ENCODE measurements around the gene NPC2.

Gene NPC2

DNA sequence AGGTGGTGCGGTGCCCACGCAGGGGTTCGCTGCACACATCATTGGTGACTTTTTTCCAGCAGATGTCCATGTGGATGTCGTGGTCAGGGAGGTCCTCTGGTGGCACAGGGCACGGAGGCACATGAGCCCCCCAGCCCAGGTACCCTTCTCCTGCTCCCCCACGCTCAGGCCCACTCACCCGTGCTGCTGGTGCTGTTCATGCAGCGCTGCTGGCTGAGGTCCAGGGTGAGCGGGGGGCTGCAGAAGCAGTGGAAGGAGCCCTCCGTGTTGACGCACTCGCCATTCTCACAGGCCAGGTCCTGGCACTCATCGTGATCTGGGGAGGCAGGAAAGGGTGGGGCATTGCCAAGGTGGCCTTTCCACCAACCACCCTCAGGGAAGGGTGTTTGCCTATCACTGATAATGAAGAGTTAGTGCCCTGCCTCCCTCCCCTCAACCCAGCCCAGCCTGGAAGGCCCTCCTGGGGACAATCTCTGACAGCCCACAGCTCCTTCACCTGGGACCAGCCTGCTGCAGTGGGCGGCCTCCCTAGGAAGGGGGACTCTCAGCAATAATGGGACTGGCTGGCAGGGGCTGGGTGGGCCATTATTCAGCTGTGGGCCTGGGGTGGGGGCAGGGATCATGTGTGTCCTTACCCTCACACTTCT is 10.3 kb upstream of the NPC2 start:
- DNase-seq (ENCODE audit: low read depth), result no peak

DNA sequence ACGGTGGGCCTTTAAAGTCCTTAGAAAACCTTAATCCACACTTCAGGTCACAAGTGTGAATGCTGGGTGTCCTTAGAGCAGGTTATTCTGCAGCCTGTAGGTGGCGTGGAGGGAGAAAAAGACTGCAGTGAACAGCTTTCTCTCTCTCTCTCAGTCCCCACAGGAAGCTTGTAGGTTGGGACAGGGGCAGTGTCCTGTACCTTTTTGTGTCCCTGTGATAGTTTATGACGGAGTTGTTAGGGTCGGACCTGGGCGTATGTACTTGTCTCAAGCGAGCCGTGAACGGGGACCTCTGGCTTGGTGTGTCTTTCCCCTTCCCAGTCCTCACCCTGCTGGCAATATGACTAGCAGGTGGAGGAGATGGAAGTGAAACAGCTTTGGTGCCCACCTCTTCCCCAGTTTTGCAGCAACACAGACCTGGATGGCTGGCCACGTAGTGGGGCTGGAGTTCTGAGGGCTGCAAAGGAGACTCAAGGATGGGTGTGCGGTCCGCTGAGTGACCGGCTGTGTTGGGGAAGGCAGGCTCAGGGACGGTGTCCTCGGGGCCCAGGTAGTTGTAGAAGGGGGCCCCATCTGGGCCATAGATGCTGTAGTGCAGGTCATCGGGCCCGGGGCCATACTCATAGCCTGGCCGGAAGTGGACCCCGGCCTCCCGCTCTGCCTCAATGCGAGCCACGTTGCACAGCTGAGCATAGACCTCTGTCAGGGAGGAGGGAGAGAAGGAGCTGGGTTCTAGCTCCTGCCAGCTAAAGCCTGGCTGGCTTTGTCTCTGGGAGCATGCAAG is 9.3 kb upstream of the NPC2 start:
- no peak for DNase-seq (ENCODE audit: low read depth)

- no peak for DNase-seq (ENCODE audit: low read depth)
These were observed 8.6 kb upstream of the NPC2 start for GRCh38 chr14:74501691-74502090.

DNA sequence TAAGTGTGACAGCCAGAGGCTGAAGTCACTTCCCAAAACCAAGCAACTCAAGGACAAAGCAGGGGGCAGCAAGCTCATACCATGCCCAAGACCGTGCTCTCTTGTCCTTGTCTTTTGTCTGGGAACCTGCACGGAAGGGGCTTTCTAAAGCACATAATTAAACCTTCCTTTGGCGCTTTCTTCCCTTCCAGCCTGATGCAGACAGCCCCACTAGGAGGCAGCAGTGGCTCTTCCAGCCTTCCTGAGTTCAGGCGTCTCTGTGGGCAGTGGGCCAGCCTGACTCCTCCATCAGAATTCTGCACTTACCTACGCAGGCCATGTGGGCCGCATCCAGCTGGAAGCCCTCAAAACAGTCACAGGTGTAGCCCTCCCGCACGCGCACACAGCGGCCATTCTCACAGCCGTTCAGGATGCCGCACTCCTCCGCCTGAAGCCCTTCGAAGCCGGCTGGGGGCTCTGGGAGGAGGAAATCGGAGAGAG is 8.1 kb upstream of the NPC2 start:
- no peak for DNase-seq (ENCODE audit: low read depth)

DNA sequence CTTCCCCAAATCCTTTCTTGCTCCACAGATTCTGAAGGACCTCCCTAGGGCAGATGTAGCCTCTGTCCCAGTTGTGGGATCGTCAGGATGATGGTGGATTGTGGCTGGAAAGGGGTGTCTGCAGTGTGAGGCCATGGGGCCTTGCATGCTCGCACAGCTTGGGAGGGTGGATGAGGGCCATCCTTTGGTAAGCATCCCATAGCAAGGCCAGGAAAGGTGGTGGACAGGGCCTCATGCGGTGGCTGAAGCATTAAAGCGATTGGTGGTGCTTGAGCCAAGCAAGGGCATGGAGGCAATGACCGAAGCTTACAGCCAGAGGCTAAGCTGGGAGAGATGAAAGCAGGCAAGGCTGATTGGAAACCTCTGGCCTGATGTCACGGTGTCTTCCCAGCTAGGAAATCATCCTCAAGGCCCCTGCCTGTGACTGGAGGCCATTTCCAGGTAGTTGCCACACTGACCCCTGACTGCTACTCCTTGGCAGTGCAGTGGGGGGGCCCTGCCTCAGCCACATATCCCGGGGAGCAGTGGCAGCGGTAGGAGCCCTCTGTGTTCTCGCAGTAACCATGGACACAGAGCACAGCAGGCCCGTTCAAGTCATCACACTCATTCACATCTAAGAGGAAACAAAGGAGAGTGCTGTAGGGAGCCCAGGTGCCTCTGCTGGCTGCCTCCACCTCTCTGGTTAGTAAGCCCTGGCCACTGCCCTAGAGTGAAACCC is 7.5 kb upstream of the NPC2 start:
- DNase-seq (ENCODE audit: low read depth), result no peak

DNA sequence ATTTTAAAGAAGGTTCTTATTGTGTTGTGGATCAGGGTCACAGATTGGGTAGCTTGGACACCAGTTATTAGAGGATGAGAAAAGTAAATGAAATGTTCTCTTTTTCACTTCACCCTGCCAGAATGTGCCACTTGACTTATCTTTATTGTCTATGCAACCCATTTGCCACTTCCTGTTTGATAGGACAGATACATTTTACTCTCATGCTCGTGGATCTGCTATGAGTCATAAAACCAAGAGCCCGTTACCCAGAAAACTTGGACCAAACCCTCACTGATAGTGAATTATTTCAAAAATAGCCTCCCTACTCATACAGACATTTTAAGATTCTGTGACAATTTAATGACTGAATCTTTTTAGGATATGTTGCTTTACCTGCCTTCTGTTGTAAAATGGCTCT is 2.3 kb upstream of the NPC2 start:
- no peak for DNase-seq (ENCODE audit: low read depth)

DNA sequence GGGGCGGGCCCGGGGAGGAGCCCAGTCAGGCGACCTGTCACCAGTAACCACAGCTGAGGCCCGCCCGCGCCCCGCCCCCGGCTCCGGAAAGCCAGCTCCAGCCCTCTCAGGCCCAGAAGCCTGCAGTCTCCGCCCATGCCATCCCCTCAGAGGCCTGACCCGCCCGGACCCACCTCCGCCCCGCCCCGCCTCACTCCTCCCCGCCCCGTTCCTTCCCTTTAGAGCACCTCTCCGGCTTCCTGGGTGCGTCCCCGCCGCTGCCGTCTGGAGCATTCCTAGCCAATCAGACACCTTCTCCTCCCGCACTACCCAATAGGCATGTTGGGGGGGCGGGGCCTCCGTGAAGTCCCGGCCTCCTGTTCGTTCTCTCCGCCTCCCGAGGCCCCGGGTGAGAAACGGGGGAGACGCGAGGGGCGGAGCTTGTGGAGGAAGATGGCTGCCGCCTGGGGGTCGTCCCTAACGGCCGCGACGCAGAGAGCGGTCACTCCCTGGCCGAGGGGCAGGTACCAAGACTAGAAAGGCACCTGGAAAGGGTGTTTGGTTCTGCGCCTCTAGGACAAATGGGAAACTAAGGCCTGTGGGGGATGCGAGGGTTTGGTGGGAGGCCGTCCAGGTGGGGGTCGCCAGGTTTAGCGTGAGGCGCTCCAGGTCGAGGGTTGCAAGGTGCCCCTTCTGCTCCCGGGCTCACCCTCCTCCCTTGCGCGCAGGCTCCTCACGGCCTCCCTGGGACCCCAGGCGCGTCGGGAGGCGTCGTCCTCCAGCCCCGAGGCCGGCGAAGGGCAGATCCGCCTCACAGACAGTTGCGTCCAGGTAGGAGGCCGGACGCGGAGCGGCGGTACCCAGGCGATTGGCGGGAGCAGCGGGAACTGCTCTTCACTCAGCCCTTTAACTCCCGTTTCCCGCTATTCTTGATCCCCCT is 497 bp upstream of the NPC2 start, which contains the start of gene ISCA2:
Gene ISCA2 (plus strand): TSS at position 423 of the 919 bp plus-strand sequence. CDS start 10 bp downstream, at position 433.
- peak; percentile 92 for DNase-seq (ENCODE audit: low read depth)

GRCh38 chr14:74491956-74492775 is 939 bp downstream of the NPC2 start:
- DNase-seq (ENCODE audit: low read depth), result no peak

- no peak for DNase-seq (ENCODE audit: low read depth)
These were observed 2.6 kb downstream of the NPC2 start for GRCh38 chr14:74490486-74490885.

DNA sequence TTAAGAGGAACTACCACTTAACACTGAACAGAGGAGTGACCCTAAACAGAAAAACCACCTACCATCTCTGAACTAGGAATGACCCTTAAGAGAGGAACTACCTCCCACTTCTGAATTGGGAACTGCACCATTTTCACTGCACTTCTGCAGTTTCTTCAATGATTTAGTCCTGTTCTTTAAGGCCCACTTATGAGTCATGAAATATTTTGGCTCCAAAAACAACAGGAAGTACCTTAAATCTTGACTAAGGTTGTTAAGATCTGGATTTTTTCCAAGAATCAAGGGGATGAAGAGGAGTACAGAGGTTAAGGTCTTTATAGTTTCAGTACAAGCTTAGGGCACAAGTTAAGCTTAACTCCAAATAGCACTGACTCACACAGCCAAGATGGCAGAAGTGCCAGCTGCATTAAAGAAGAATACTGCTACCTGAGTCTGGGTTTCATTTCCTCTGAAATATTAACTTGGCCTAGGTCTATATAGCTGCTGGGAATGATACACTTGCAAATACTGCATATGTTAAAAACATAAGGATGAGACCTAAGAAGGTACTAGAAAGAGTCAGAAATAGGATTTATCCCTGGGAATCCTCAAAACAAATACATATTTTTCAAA is 4.2 kb downstream of the NPC2 start:
- no peak for DNase-seq (ENCODE audit: low read depth)

GRCh38 chr14:74486164-74486563 is 6.9 kb downstream of the NPC2 start:
- no peak for DNase-seq (ENCODE audit: low read depth)

GRCh38 chr14:74483321-74483720 is 9.8 kb downstream of the NPC2 start:
- no peak for DNase-seq (ENCODE audit: low read depth)

DNA sequence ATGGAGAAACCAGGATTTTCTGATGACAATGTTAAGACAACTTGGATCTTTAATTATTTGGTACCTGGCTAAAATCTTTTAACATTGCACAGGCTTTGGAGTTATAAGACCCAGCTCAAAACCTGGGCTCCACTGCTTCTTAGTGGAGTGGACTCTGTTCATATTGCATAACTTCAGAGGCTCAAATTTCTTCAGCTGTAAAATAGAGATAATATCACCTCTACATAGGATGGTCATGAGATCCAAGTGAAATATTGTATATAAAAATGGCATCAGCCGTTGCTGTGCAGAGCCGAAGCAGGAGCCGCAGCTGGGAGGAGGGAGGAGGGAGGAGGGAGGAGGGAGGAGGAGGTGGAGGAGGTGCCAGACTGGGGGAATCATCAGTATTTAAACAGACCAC is 10.5 kb downstream of the NPC2 start:
- DNase-seq (ENCODE audit: low read depth), result no peak

DNA sequence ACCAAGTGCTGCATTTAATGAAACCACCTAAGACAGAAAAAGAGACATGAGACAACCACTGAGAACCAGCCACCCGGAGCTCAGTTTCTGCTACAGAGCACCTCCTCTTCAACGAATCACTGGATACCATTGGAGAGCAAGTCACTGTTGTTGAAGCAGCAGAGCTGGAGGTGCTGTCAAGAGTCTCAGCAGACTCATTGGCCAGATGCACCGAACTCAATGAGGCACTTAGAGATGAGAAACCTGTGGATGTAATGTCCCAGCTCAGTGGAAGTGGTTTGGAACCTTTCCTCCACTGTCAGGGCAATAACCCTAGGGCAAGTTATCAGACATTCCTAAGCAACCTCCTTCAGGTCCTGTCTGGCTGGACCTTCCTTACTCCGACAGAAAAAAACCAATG is 13.1 kb downstream of the NPC2 start:
- no peak for DNase-seq (ENCODE audit: low read depth)

- DNase-seq (ENCODE audit: low read depth), result no peak
These were observed 14.0 kb downstream of the NPC2 start for GRCh38 chr14:74478996-74479635.

- no peak for DNase-seq (ENCODE audit: low read depth)
These were observed 16.5 kb downstream of the NPC2 start for GRCh38 chr14:74476607-74477006.

GRCh38 chr14:74476107-74476506 is 17.0 kb downstream of the NPC2 start:
- no peak for DNase-seq (ENCODE audit: low read depth)

GRCh38 chr14:74475678-74476077 is 17.4 kb downstream of the NPC2 start:
- DNase-seq (ENCODE audit: low read depth), result peak; percentile 62

- DNase-seq (ENCODE audit: low read depth), result no peak
These were observed 18.7 kb downstream of the NPC2 start for GRCh38 chr14:74474376-74474775.

DNA sequence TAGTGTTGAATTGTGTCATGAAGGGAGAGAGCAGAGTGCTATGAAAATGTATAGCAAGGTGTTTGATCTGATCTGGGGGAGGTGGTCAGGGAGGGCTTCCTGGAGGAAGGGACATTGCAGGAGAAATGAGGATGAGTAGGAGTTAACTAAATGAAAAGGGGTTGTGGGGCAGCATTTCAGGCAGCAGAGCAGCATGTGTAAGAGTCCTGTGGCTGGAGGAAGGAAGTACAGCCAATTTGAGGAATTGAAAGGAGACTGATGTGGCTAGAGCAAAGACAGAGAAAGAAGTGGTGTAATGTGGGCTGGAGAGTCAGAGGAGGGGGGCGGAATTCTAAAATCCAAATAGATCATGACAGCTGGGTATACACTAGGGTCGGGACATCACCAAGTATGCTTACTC is 20.5 kb downstream of the NPC2 start:
- DNase-seq (ENCODE audit: low read depth), result no peak

Measured in GM04503 (cell line).